ENCODE data around the gene IGFL3. TPM values are rescaled to one million over a fixed set of nuclear protein-coding genes. Genes with fewer than 3 reads are reported as not detected.

IGFL3 gene
- total RNA-seq, 1 experiment from 2014 or later, result 0.96 TPM

DNA sequence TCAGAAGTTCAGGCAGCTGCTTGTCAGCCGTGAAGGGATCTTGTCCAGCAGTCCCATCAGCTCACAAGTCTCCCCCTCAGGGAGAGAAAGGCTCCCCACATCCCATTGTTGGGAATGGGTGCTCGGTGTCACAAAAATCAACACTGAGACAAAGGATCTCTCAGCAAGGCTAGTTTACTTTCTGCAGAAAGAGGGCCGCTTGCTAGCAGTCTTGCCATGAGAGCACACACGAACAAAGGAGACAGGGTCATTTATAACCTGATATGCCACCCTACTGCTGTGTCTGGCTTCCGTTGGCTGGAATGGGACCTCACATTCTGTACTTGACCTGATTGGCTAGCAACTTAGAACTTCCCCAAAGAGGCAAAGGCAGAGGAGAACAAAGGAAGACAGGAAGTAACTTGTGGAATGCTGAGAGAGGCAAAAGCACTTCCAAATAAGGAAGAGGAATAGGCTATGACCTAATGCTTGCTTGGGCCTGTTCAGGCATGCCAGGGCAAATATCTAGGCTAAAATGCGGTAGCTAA, 8.7 kb upstream of the IGFL3 start:
- no peaks in the 10 kb centered on the region for H3K27me3 ChIP-seq (ENCODE audit: insufficient read depth, low read depth)
- no peaks in the 10 kb centered on the region for H3K79me2 ChIP-seq (ENCODE audit: low read depth)
- H3K9me3 ChIP-seq (ENCODE audit: insufficient read depth, low read depth), result no peaks in the 10 kb centered on the region; the same call in 1 of the 2 replicates
- ChIA-PET POLR2A (ENCODE audit: unreplicated experiment) (interaction anchor here (0.6 to 0.9 kb wide), 4 partner anchors 18 to 106 kb away, joined by 3 to 7 read pairs (median 4); no protein-coding TSS in a partner anchor), CTCF (no interaction called here)
- no peak for TF ChIP-seq EZH2 (IDR thresholded peaks at IDR 0.05; ENCODE audit: low read depth)
- TF ChIP-seq, protein P1, sequence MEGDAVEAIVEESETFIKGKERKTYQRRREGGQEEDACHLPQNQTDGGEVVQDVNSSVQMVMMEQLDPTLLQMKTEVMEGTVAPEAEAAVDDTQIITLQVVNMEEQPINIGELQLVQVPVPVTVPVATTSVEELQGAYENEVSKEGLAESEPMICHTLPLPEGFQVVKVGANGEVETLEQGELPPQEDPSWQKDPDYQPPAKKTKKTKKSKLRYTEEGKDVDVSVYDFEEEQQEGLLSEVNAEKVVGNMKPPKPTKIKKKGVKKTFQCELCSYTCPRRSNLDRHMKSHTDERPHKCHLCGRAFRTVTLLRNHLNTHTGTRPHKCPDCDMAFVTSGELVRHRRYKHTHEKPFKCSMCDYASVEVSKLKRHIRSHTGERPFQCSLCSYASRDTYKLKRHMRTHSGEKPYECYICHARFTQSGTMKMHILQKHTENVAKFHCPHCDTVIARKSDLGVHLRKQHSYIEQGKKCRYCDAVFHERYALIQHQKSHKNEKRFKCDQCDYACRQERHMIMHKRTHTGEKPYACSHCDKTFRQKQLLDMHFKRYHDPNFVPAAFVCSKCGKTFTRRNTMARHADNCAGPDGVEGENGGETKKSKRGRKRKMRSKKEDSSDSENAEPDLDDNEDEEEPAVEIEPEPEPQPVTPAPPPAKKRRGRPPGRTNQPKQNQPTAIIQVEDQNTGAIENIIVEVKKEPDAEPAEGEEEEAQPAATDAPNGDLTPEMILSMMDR (conservative IDR thresholded peaks at IDR 0.05), result no peak
- intact Hi-C loops (cut with micrococcal nuclease; ENCODE audit: unreplicated experiment), result loop anchor here (2.0 kb wide), 2 partner anchors 48 to 50 kb away; no protein-coding TSS in a partner anchor
- no peaks in the 10 kb centered on the region for H3F3A ChIP-seq (ENCODE audit: insufficient read depth, low read depth)
- peak; percentile 70 to 85 for DNase-seq
- no peak overlapping the region for H2AFZ ChIP-seq
- H3K9me2 ChIP-seq (ENCODE audit: insufficient read depth), result no peaks in the 10 kb centered on the region
- H3K27ac ChIP-seq, result no peak overlapping the region
- BruUV-seq (replicated peaks), result no TSS peak
- H3K4me1 ChIP-seq (replicated peaks; ENCODE audit: insufficient read depth), result peaks cover 13% of the 10 kb centered on the region
- no peak overlapping the region for H3K4me3 ChIP-seq
- H3K4me2 ChIP-seq, result no peak overlapping the region
- H3K36me3 ChIP-seq (ENCODE audit: low read depth), result no peaks in the 10 kb centered on the region
- H4K20me1 ChIP-seq (ENCODE audit: insufficient read depth), result no peaks in the 10 kb centered on the region

DNA sequence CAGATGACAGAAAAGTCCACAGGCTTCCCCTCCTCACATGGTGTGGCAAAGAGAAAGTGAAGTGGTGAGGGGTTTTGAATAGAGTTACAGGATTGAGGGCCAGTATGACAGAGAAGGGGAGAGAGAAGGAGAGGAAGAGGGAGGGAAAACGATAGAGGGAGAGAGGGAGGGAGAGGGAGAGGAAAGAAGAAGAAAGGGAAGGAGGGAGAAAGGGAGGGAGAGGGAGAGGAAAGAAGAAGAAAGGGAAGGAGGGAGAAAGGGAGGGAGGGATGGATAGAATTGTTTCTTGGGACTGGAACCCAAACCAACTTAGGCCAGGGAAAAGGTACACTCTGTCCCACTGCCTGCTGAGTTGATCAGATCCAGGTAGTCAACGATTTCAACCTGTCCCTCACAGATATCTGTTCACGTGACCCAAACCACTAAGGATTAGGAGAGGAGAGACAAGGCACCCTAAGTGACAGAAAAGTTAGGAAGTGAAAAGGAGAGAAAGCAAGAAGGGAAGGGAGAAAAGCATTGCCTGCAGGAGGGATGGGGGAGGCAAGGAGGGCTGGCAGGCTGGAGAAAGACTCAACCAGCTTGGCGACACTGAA, 8.1 kb upstream of the IGFL3 start:
- Histone ChIP-seq H3K4me3 (no peak overlapping the region), H3K27me3 (ENCODE audit: insufficient read depth, low read depth) (no peaks in the 10 kb centered on the region), H3K4me2 (no peak overlapping the region), H2AFZ (no peak overlapping the region), H3K36me3 (ENCODE audit: low read depth) (no peaks in the 10 kb centered on the region), H3K79me2 (ENCODE audit: low read depth) (no peaks in the 10 kb centered on the region), H4K20me1 (ENCODE audit: insufficient read depth) (no peaks in the 10 kb centered on the region), H3K4me1 (replicated peaks; ENCODE audit: insufficient read depth) (peaks cover 13% of the 10 kb centered on the region), H3K9me2 (ENCODE audit: insufficient read depth) (no peaks in the 10 kb centered on the region), H3F3A (ENCODE audit: insufficient read depth, low read depth) (no peaks in the 10 kb centered on the region), H3K27ac (no peak overlapping the region), H3K9me3 (ENCODE audit: insufficient read depth, low read depth) (no peaks in the 10 kb centered on the region; the same call in 1 of the 2 replicates)
- BruUV-seq (replicated peaks), result no TSS peak
- TF ChIP-seq EZH2 (IDR thresholded peaks at IDR 0.05; ENCODE audit: low read depth), result no peak
- TF ChIP-seq, protein P1 (conservative IDR thresholded peaks at IDR 0.05), result no peak
- CTCF ChIA-PET, result no interaction called here
- intact Hi-C loops (cut with micrococcal nuclease; ENCODE audit: unreplicated experiment), result loop anchor here (2.0 kb wide), 2 partner anchors 48 to 50 kb away; no protein-coding TSS in a partner anchor
- DNase-seq, result no peak
- POLR2A ChIA-PET (ENCODE audit: unreplicated experiment), result interaction anchor here (0.6 kb wide), 1 partner anchor 107 kb away, joined by 3 read pairs; no protein-coding TSS in a partner anchor

DNA sequence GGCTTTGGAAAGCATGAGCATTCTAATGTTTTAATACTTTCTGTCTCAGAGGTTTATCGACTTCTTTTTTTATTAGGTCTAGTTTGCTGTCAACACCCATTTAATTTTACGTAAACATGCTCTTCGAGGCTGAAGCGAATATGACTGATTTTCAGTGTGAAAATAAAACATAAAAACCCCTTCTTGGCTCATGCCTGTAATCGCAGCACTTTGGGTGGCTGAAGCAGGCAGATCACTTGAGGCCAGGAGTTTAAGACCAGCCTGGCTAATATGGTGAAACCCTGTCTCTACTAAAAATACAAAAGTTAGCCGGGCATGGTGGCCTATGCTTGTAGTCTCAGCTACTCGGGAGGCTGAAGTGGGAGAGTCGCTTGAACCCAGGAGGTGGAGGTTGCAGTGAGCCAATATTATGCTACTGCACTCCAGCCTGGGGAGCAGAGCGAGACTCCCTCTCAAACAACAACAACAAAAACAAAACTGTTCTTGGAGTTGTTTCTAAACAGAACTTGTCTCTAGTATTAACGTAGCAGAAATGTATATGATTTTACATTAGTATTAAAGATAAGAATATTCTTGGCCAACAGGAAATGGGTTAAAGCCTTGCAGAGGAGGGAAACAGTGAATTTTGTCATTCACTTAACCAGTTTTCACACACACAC, 7.1 kb upstream of the IGFL3 start:
- ChIA-PET POLR2A (ENCODE audit: unreplicated experiment) (interaction anchor here (0.7 kb wide), 3 partner anchors 44 to 229 kb away, joined by 4 to 15 read pairs (median 5); no protein-coding TSS in a partner anchor), CTCF (no interaction called here)
- Histone ChIP-seq H2AFZ (no peak overlapping the region), H4K20me1 (ENCODE audit: insufficient read depth) (no peaks in the 10 kb centered on the region), H3K79me2 (ENCODE audit: low read depth) (no peaks in the 10 kb centered on the region), H3K9me2 (ENCODE audit: insufficient read depth) (no peaks in the 10 kb centered on the region), H3K36me3 (ENCODE audit: low read depth) (no peaks in the 10 kb centered on the region), H3K27me3 (ENCODE audit: insufficient read depth, low read depth) (no peaks in the 10 kb centered on the region), H3K4me3 (no peak overlapping the region), H3K9me3 (ENCODE audit: insufficient read depth, low read depth) (no peaks in the 10 kb centered on the region; the same call in 1 of the 2 replicates), H3K27ac (no peak overlapping the region), H3K4me1 (replicated peaks; ENCODE audit: insufficient read depth) (peaks cover 13% of the 10 kb centered on the region), H3F3A (ENCODE audit: insufficient read depth, low read depth) (no peaks in the 10 kb centered on the region), H3K4me2 (no peak overlapping the region)
- BruUV-seq (replicated peaks), result no TSS peak
- DNase-seq, result no peak
- TF ChIP-seq, protein P1 (conservative IDR thresholded peaks at IDR 0.05), result no peak
- no peak for TF ChIP-seq EZH2 (IDR thresholded peaks at IDR 0.05; ENCODE audit: low read depth)
- intact Hi-C loops (cut with micrococcal nuclease; ENCODE audit: unreplicated experiment), result loop anchor here (2.0 kb wide), 2 partner anchors 49 kb away; no protein-coding TSS in a partner anchor

All from PC-9 (cell line).